Omental fat pad (tissue), 4 donors: ENCODE measurements around the gene PAFAH1B2. TPM values are rescaled to one million over a fixed set of nuclear protein-coding genes. Genes with fewer than 3 reads are reported as not detected.
A peak's percentile ranks its signal among the peaks of the same experiment; 100 is the strongest.
"Not testable (repeated sequence)": the region's sequence is repeated elsewhere in the genome, so short reads cannot be mapped to it uniquely, and the experiment has no call there.

Experiments
- ATAC-seq: fragments of 150-250 bp; one replicate; pipeline ENCODE4 v1.9.1; 2016; ENCODE audit warnings: mild to moderate bottlenecking, moderate library complexity; ENCODE audit not compliant: low FRiP score
- DNase-seq: peaks from one replicate; pipeline ENCODE4 v3.0.0-alpha.2; 2019; ENCODE audit warnings: low spot score
- CTCF ChIP-seq, 3 donors: fragments of 450-650 bp; IDR thresholded peaks; one replicate each; pipeline ENCODE4 v1.5.1; 2016 to 2017; ENCODE audit warnings: antibody characterized with exemption in 3 of 3, mild to moderate bottlenecking in 3 of 3, moderate library complexity in 2 of 3
- total RNA-seq, 4 donors: library from RNA; depleted of rRNA; stranded (reverse); fragments of >200 nt; gene quantifications; one replicate each; pipeline ENCODE4 v1.1.0, GENCODE V29; 2016

Gene PAFAH1B2
- total RNA-seq, 4 donors from 2014 or later: 76.0 to 108 (median 98.6) TPM

GRCh38 chr11:117200813-117201657, 56.9 kb downstream of the PAFAH1B2 start:
- ATAC-seq (no peak), DNase-seq (no peak)
- TF ChIP-seq CTCF (IDR thresholded peaks at IDR 0.05): no peak

DNA sequence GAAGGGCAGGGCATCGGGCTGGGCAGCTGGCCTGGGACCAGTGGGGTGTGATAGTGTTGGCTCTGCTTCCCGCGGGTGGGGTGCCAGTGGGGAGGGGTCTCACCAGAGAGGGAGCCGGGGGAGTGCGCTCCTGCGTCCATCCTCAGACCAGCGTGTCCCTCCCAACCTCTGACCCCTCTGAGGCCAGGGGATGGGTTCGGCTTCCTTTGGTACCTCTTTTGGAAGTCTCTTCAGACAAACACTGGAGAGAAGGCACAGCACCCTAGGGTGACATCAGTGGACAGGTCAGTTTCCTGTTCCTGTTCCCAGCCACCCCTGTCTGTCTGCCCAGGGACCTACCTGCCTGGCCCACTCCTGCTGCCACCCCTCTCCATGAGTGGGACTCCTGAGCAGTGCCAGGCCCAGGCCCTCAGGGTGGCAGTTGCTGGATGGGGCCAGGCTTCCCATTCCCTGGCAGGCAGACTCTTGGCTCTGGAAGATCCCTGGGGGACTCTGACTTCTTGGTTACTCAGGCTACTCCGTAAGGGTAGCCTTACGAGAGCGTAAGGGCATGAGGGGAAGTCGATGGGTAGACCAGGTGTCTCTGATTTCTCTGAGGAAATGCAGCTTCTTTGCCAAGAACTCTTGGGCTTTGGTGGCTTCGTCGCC, 57.7 kb downstream of the PAFAH1B2 start:
- no peak for ATAC-seq
- no peak for DNase-seq
- no peak for TF ChIP-seq CTCF (IDR thresholded peaks at IDR 0.05)

DNA sequence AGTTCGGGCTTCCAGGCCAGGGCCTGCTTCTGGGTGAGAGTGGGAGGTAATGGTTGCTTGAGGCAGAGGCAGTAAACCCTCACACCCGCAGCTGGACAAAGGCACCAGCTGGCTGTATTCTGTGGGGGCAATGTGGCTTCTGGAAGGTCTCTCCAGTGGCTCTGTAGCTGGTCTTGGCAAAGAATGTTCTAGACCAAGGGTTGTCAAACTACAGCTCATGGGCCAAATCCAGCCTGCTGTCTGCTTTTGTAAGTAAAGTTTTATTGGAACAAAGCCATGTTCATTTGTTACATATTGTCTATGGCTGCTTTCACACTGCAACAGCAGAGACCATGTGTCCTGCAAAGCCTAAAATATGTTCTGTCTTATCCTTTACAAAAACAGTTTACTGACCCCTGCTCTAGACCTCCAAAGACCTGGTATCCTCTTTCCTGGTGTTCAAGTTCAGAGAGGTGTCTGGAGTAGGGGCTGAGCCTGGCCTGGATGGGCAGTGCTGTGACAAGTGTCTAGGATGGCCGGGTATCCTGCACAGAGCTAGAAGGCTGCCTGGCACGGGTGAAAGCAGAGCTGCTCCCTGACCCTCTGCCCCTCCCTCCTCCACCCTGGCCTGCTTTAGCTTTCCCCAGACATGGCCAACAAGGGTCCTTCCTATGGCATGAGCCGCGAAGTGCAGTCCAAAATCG, 58.4 kb downstream of the PAFAH1B2 start:
- DNase-seq (no peak), ATAC-seq (no peak)
- no peak for TF ChIP-seq CTCF (IDR thresholded peaks at IDR 0.05)

DNA sequence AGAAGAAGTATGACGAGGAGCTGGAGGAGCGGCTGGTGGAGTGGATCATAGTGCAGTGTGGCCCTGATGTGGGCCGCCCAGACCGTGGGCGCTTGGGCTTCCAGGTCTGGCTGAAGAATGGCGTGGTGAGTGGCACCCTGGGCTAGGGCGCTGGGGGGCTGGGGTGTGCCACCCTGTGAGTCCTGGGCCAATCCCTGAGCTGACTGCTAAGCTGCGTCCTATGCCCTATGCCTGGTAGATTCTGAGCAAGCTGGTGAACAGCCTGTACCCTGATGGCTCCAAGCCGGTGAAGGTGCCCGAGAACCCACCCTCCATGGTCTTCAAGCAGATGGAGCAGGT, 59.0 kb downstream of the PAFAH1B2 start:
- DNase-seq (no peak), ATAC-seq (no peak)
- no peak for TF ChIP-seq CTCF (IDR thresholded peaks at IDR 0.05)

- no peak for TF ChIP-seq CTCF (IDR thresholded peaks at IDR 0.05)
- DNase-seq (no peak), ATAC-seq (no peak)
These were observed 60.4 kb downstream of the PAFAH1B2 start for GRCh38 chr11:117204283-117205080.

GRCh38 chr11:117205211-117205818, 61.2 kb downstream of the PAFAH1B2 start:
- ATAC-seq (no peak), DNase-seq (no peak)
- TF ChIP-seq CTCF (IDR thresholded peaks at IDR 0.05): no peak

GRCh38 chr11:117206111-117206510, 62.0 kb downstream of the PAFAH1B2 start:
- DNase-seq, ATAC-seq: not testable (repeated sequence)

DNA sequence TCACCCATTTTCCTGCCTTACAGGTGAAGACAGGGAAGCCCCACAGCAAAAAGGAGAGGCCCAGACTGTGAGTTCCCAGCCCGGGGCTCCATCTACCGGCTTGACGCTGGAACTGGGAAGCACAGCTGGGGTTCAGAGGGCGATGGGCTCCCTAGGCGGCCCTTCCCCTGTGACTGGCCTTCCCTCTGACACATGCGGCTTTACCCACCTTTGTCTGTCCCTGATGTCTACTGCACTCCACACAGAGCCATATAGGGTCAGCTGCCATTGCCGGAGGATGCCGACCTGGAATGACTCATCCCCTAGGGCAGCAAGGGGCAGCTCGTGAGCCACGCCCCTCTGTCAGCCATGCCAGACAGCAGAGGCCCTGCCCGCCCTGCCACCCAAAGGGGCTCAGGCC, 62.8 kb downstream of the PAFAH1B2 start:
- not testable (repeated sequence) for DNase-seq
- ATAC-seq: peak; percentile 14

DNA sequence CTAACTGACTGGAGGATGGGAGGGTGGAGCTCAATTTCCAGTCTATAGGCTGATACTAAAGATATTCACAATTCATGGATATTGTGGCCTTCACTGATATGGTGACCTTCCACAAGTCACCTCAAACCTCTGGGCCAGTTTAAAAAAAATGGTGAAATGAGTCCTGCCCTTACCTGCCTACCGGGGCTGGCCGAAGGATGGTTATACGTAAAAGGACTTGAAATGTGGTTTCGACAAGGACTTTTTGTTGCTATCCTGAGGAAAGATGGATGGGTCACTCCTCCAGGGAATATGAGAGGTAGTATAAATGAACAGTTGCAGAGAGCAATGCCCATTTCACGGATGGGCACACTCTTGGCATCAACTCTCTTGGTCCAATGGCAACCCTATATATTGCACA, 63.4 kb downstream of the PAFAH1B2 start:
- not testable (repeated sequence) for ATAC-seq, DNase-seq

DNA sequence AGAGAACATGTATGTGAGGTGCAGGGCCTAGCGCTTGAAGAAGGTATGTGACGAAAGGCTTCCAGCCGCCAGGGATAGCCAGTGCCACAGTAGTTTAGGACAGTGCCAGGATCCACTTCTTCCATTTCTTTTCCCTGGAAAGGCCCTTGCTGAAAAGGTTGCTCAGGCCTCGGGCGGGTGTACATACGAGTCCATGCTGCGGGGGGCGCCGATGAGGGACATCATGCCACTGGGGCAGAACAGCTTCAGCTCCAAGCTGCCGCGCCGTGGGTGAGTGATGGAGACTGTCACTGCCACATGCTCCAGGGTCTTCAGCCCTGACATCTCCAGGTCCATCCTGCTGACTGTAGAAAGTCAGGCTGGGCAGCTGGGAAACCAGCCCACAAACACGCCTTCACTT, 64.6 kb downstream of the PAFAH1B2 start:
- not testable (repeated sequence) for ATAC-seq, DNase-seq
